Gastrocnemius medialis (tissue), 4 donors: ENCODE results near the gene WEE1.
"Not testable (repeated sequence)": the region's sequence is repeated elsewhere in the genome, so short reads cannot be mapped to it uniquely, and the experiment has no call there.

ENCODE experiments used
- CTCF ChIP-seq, 5 experiments: fragments of 450-650 bp in 3 of 5; fragments of 200-600 bp in 2 of 5; sonication (generic) in 2 of 5; IDR thresholded peaks in 4 of 5; conservative IDR thresholded peaks in 1 of 5; 1 replicate in 4 of 5; 2 replicates in 1 of 5; pipeline ENCODE4 v1.5.1; 2016 to 2019; ENCODE audit warnings: antibody characterized with exemption in 5 of 5, mild to moderate bottlenecking in 3 of 5, moderate library complexity in 3 of 5
- POLR2A ChIP-seq, 2 donors: fragments of 450-650 bp; IDR thresholded peaks; one replicate each; pipeline ENCODE4 v1.6.1; 2017; ENCODE audit warnings: antibody characterized with exemption in 2 of 2, mild to moderate bottlenecking in 2 of 2, moderate library complexity in 2 of 2

GRCh38 chr11:9623053-9623452, 49.6 kb downstream of the WEE1 start:
- TF ChIP-seq CTCF (IDR thresholded peaks at IDR 0.05 in 4 of 5, conservative IDR thresholded peaks at IDR 0.05 in 1 of 5); POLR2A (IDR thresholded peaks at IDR 0.05): not testable (repeated sequence)
